Activated CD4-positive, alpha-beta T cell treated with anti-CD3 and anti-CD28 coated beads for 36 hours (primary cell): ENCODE results near the gene LILRA6. TPM values are rescaled to one million over a fixed set of nuclear protein-coding genes. Genes with fewer than 3 reads are reported as not detected.
A peak's percentile ranks its signal among the peaks of the same experiment; 100 is the strongest.
"Not testable (repeated sequence)": the region's sequence is repeated elsewhere in the genome, so short reads cannot be mapped to it uniquely, and the experiment has no call there.

Experiments used
- ATAC-seq: fragments of 200-7000 bp; cut with Tn5 transposase; one replicate; pipeline ENCODE4 v1.10.0; 2021; ENCODE audit warnings: mild to moderate bottlenecking, moderate library complexity
- CTCF ChIA-PET: fragments of 350-600 bp; sonication (Branson Sonifier 250); formaldehyde crosslinking; loops from one replicate; lab custom pipeline; 2021; ENCODE audit warnings: antibody characterized with exemption; lab: Charles Lee
- POLR2A ChIA-PET: fragments of 350-600 bp; sonication (Branson Sonifier 250); formaldehyde crosslinking; loops from one replicate; lab custom pipeline; 2021; ENCODE audit warnings: antibody characterized with exemption, inconsistent platforms; lab: Charles Lee
- DNase-seq: peaks from one replicate; pipeline ENCODE4 v3.0.0-alpha.2; 2020
- H3K27ac Mint-ChIP-seq: one replicate; pipeline ENCODE4 v1.8.0; 2021; ENCODE audit warnings: mixed read lengths
- H3K27me3 Mint-ChIP-seq: one replicate; pipeline ENCODE4 v1.8.0; 2021; ENCODE audit warnings: mixed read lengths
- H3K36me3 Mint-ChIP-seq: one replicate; pipeline ENCODE4 v1.8.0; 2021; ENCODE audit warnings: low read depth, mixed read lengths
- H3K4me1 Mint-ChIP-seq: one replicate; pipeline ENCODE4 v1.8.0; 2021; ENCODE audit warnings: mixed read lengths
- H3K4me3 Mint-ChIP-seq: one replicate; pipeline ENCODE4 v1.8.0; 2021; ENCODE audit warnings: mild to moderate bottlenecking, moderate library complexity, mixed read lengths
- H3K9me3 Mint-ChIP-seq: one replicate; pipeline ENCODE4 v1.8.0; 2021; ENCODE audit warnings: low read depth, mixed read lengths
- intact Hi-C, 2 experiments: fragments of 100-400 bp; cut with DNase I in 1 of 2; cut with micrococcal nuclease in 1 of 2; formaldehyde crosslinking; loops; one replicate each; pipeline versions ENCODE4 v1.14.2 to v1.15.1; 2022 to 2024; cut with DNase I, micrococcal nuclease
- total RNA-seq, 2 experiments: library from RNA; stranded (reverse); gene quantifications; one replicate each; pipeline ENCODE4 v1.2.3, GENCODE V29; 2021

LILRA6 gene
- total RNA-seq, 2 experiments from 2014 or later = not detected

GRCh38 chr19:54214734-54215133, 27.9 kb downstream of the LILRA6 start:
- CTCF ChIA-PET, H3K27ac Mint-ChIP-seq, DNase-seq, POLR2A ChIA-PET, H3K27me3 Mint-ChIP-seq, H3K4me3 Mint-ChIP-seq, H3K36me3 Mint-ChIP-seq, H3K9me3 Mint-ChIP-seq, ATAC-seq: not testable (repeated sequence)
- intact Hi-C loops = loop anchor here in 1 of 2 experiments (5.0 kb wide), 1 partner anchor 33 kb away; no protein-coding TSS in a partner anchor
- H3K4me1 Mint-ChIP-seq = peaks cover 17% of the 10 kb centered on the region

GRCh38 chr19:54214217-54214616, 28.4 kb downstream of the LILRA6 start:
- H3K36me3 Mint-ChIP-seq, H3K27me3 Mint-ChIP-seq, H3K27ac Mint-ChIP-seq, CTCF ChIA-PET, ATAC-seq, H3K4me3 Mint-ChIP-seq, H3K9me3 Mint-ChIP-seq, POLR2A ChIA-PET, DNase-seq: not testable (repeated sequence)
- H3K4me1 Mint-ChIP-seq = peaks cover 22% of the 10 kb centered on the region
- intact Hi-C loops = loop anchor here in 1 of 2 experiments (5.0 kb wide), 1 partner anchor 33 kb away; no protein-coding TSS in a partner anchor

- Mint-ChIP-seq H3K4me3 (no peak overlapping the region), H3K27me3 (no peaks in the 10 kb centered on the region), H3K36me3 (peaks cover 33% of the 10 kb centered on the region), H3K9me3 (no peaks in the 10 kb centered on the region), H3K4me1 (peaks cover 52% of the 10 kb centered on the region), H3K27ac (peak overlapping the region; percentile 22)
- intact Hi-C loops = loop anchor here in 1 of 2 experiments (5.0 kb wide), 1 partner anchor 36 kb away; no protein-coding TSS in a partner anchor
- ATAC-seq (no peak), DNase-seq (no peak)
- ChIA-PET POLR2A (interaction anchor here (0.6 to 1.6 kb wide), 5 partner anchors 9 to 811 kb away, joined by 3 to 13 read pairs (median 3); partner anchors contain the start of genes CNOT3, MBOAT7 and RPS9), CTCF (interaction anchor here (0.6 to 2.5 kb wide), 6 partner anchors 22 to 237 kb away, joined by 3 to 14 read pairs (median 3); partner anchors contain the start of gene MBOAT7)
Measured at GRCh38 chr19:54211235-54211634, 31.4 kb downstream of the LILRA6 start.

- Mint-ChIP-seq H3K4me1 (peaks cover 64% of the 10 kb centered on the region), H3K27me3 (no peaks in the 10 kb centered on the region), H3K9me3 (no peaks in the 10 kb centered on the region), H3K27ac (peak overlapping the region; percentile 59), H3K36me3 (peaks cover 44% of the 10 kb centered on the region), H3K4me3 (peak overlapping the region; percentile 4)
- POLR2A ChIA-PET = interaction anchor here (1.2 to 5.3 kb wide), 4 partner anchors 9 to 73 kb away, joined by 3 to 32 read pairs (median 10); partner anchors contain the start of genes CNOT3, MBOAT7, RPS9 and TSEN34
- CTCF ChIA-PET = interaction anchor here (1.1 to 2.5 kb wide), 3 partner anchors 15 to 56 kb away, joined by 4 to 14 read pairs (median 7); partner anchors contain the start of gene MBOAT7
- intact Hi-C loops = loop anchor here (1.0 to 5.0 kb wide), 5 partner anchors 9 to 48 kb away; partner anchors contain the start of genes RPS9 (in 1 of the 2) and TSEN34 (in 1 of the 2)
- ATAC-seq = no peak
- DNase-seq = peak; percentile 48
Measured at GRCh38 chr19:54209811-54210494, 32.6 kb downstream of the LILRA6 start.

GRCh38 chr19:54209058-54209810, 33.4 kb downstream of the LILRA6 start:
- Mint-ChIP-seq H3K4me3 (no peak overlapping the region), H3K27me3 (no peaks in the 10 kb centered on the region), H3K27ac (peak overlapping the region; percentile 65), H3K9me3 (no peaks in the 10 kb centered on the region), H3K36me3 (peaks cover 51% of the 10 kb centered on the region), H3K4me1 (peaks cover 72% of the 10 kb centered on the region)
- intact Hi-C loops = loop anchor here in 1 of 2 experiments (2.0 kb wide), 1 partner anchor 18 kb away; the partner anchor contains the start of gene TSEN34
- peak; percentile 27 for DNase-seq
- ChIA-PET CTCF (interaction anchor here (2.5 kb wide), 1 partner anchor 20 kb away, joined by 14 read pairs; the partner anchor contains the start of gene MBOAT7), POLR2A (interaction anchor here (1.5 to 5.3 kb wide), 3 partner anchors 10 to 72 kb away, joined by 3 to 32 read pairs (median 8); partner anchors contain the start of genes CNOT3, MBOAT7 and TSEN34)
- no peak for ATAC-seq

- peaks cover 77% of the 10 kb centered on the region for H3K4me1 Mint-ChIP-seq
- no peak for ATAC-seq
- intact Hi-C loops = loop anchor here in 1 of 2 experiments (2.0 kb wide), 1 partner anchor 18 kb away; the partner anchor contains the start of gene TSEN34
- CTCF ChIA-PET = interaction anchor here (1.3 kb wide), 1 partner anchor 19 kb away, joined by 5 read pairs; the partner anchor contains the start of gene MBOAT7
- POLR2A ChIA-PET = interaction anchor here (1.0 to 5.3 kb wide), 4 partner anchors 10 to 72 kb away, joined by 3 to 32 read pairs (median 6); partner anchors contain the start of genes CNOT3, MBOAT7 and TSEN34
- peaks cover 56% of the 10 kb centered on the region for H3K36me3 Mint-ChIP-seq
- peak overlapping the region; percentile 51 for H3K4me3 Mint-ChIP-seq
- peak; percentile 39 for DNase-seq
- peak overlapping the region; percentile 65 for H3K27ac Mint-ChIP-seq
- no peaks in the 10 kb centered on the region for H3K9me3 Mint-ChIP-seq
- H3K27me3 Mint-ChIP-seq = no peaks in the 10 kb centered on the region
Measured at GRCh38 chr19:54208784-54209057, 33.9 kb downstream of the LILRA6 start.

- intact Hi-C loops = loop anchor here in 1 of 2 experiments (2.0 kb wide), 1 partner anchor 17 kb away; the partner anchor contains the start of gene TSEN34
- Mint-ChIP-seq H3K9me3 (no peaks in the 10 kb centered on the region), H3K4me1 (peaks cover 82% of the 10 kb centered on the region), H3K36me3 (peaks cover 61% of the 10 kb centered on the region), H3K27ac (peak overlapping the region; percentile 65), H3K27me3 (no peaks in the 10 kb centered on the region), H3K4me3 (peak overlapping the region; percentile 51)
- ATAC-seq (peak; percentile 31), DNase-seq (peak; percentile 77)
- CTCF ChIA-PET = interaction anchor here (1.3 kb wide), 1 partner anchor 18 kb away, joined by 5 read pairs; the partner anchor contains the start of gene MBOAT7
- POLR2A ChIA-PET = interaction anchor here (0.6 to 5.3 kb wide), 8 partner anchors 9 to 93 kb away, joined by 3 to 32 read pairs (median 3); partner anchors contain the start of genes CNOT3, LENG1, MBOAT7 and PRPF31
Measured at GRCh38 chr19:54207983-54208783, 34.4 kb downstream of the LILRA6 start.

GRCh38 chr19:54207676-54207982, 35.0 kb downstream of the LILRA6 start:
- Mint-ChIP-seq H3K9me3 (no peaks in the 10 kb centered on the region), H3K27me3 (no peaks in the 10 kb centered on the region), H3K36me3 (peaks cover 67% of the 10 kb centered on the region), H3K4me1 (peaks cover 88% of the 10 kb centered on the region), H3K4me3 (peak overlapping the region; percentile 51), H3K27ac (peak overlapping the region; percentile 65)
- intact Hi-C loops = no loop called here
- CTCF ChIA-PET = interaction anchor here (1.3 kb wide), 1 partner anchor 18 kb away, joined by 5 read pairs; the partner anchor contains the start of gene MBOAT7
- POLR2A ChIA-PET = interaction anchor here (0.6 to 5.3 kb wide), 7 partner anchors 9 to 92 kb away, joined by 3 to 32 read pairs (median 3); partner anchors contain the start of genes LENG1, MBOAT7, PRPF31 and TFPT
- DNase-seq (no peak), ATAC-seq (peak; percentile 18)

GRCh38 chr19:54207193-54207592, 35.4 kb downstream of the LILRA6 start:
- Mint-ChIP-seq H3K4me3 (peak overlapping the region; percentile 51), H3K27ac (peak overlapping the region; percentile 65), H3K36me3 (peaks cover 71% of the 10 kb centered on the region), H3K4me1 (peaks cover 92% of the 10 kb centered on the region)
- ATAC-seq, H3K27me3 Mint-ChIP-seq, H3K9me3 Mint-ChIP-seq, intact Hi-C loops: not testable (repeated sequence)
- CTCF ChIA-PET = interaction anchor here (1.3 kb wide), 1 partner anchor 18 kb away, joined by 5 read pairs; the partner anchor contains the start of gene MBOAT7
- peak; percentile 23 for DNase-seq
- POLR2A ChIA-PET = interaction anchor here (1.1 to 5.3 kb wide), 3 partner anchors 8 to 17 kb away, joined by 4 to 32 read pairs (median 8); partner anchors contain the start of genes MBOAT7 and TSEN34

- no peak for ATAC-seq
- CTCF ChIA-PET = no interaction called here
- H3K36me3 Mint-ChIP-seq = peaks cover 75% of the 10 kb centered on the region
- peak; percentile 28 for DNase-seq
- POLR2A ChIA-PET = interaction anchor here (5.3 kb wide), 1 partner anchor 17 kb away, joined by 32 read pairs; the partner anchor contains the start of genes MBOAT7 and TSEN34
- H3K27ac Mint-ChIP-seq = peak overlapping the region; percentile 65
- peak overlapping the region; percentile 51 for H3K4me3 Mint-ChIP-seq
- H3K4me1 Mint-ChIP-seq = peaks cover 93% of the 10 kb centered on the region
- intact Hi-C loops = no loop called here
- no peaks in the 10 kb centered on the region for H3K27me3 Mint-ChIP-seq
- H3K9me3 Mint-ChIP-seq = no peaks in the 10 kb centered on the region
Measured at GRCh38 chr19:54206831-54207177, 35.8 kb downstream of the LILRA6 start.
